Right lobe of liver (tissue), 6 donors: Measurements from ENCODE around the gene TADA2B. TPM values are rescaled to one million over a fixed set of nuclear protein-coding genes. Genes with fewer than 3 reads are reported as not detected.

ENCODE experiments used
- ATAC-seq, 4 donors: fragments of 200-7000 bp; cut with Tn5 transposase; one replicate each; pipeline ENCODE4 v1.9.1; 2020; ENCODE audit warnings: mild to moderate bottlenecking in 4 of 4, moderate library complexity in 4 of 4
- DNase-seq, 3 donors: peaks; one replicate each; pipeline ENCODE4 v3.0.0-alpha.2; 2020
- H3K27ac ChIP-seq, 3 donors: fragments of 200-600 bp; one replicate each; pipeline ENCODE4 v1.8.0; 2022
- H3K27me3 ChIP-seq, 2 donors: fragments of 200-600 bp; one replicate each; pipeline ENCODE4 v1.8.0; 2022
- H3K36me3 ChIP-seq, 4 donors: fragments of 200-600 bp; sonication (generic) in 1 of 4; one replicate each; pipeline versions ENCODE4 v1.5.1 to v1.8.0; 2017 to 2022; ENCODE audit warnings: control low read depth in 1 of 4
- H3K4me1 ChIP-seq, 4 donors: fragments of 200-600 bp; sonication (generic) in 1 of 4; one replicate each; pipeline versions ENCODE4 v1.5.1 to v1.8.0; 2017 to 2022; ENCODE audit warnings: control low read depth in 1 of 4
- H3K4me3 ChIP-seq, 3 donors: fragments of 200-600 bp; one replicate each; pipeline ENCODE4 v1.8.0; 2022
- H3K9me3 ChIP-seq, 4 donors: fragments of 200-600 bp; sonication (generic) in 1 of 4; one replicate each; pipeline versions ENCODE4 v1.5.1 to v1.8.0; 2017 to 2022; ENCODE audit warnings: control low read depth in 1 of 4
- POLR2A ChIP-seq: fragments of 450-650 bp; IDR thresholded peaks from one replicate; pipeline ENCODE4 v1.6.1; 2017; ENCODE audit warnings: antibody characterized with exemption, mild to moderate bottlenecking
- WGBS: methylation state at CpG from one replicate; pipeline ENCODE4 v1.1.6; 2018; ENCODE audit warnings: low coverage, low lambda C conversion rate; ENCODE audit not compliant: insufficient coverage; ENCODE audit errors: missing lambda C conversion rate; 5-methylcytosine and 5-hydroxymethylcytosine counted together
- intact Hi-C, 2 donors: fragments of 100-400 bp; cut with DNase I; formaldehyde crosslinking; loops; one replicate each; pipeline versions ENCODE4 v1.11.2 to v1.14.1; 2022
- total RNA-seq, 6 experiments: library from RNA; depleted of rRNA in 2 of 6; stranded (reverse); fragments of >200 nt in 2 of 6; fragmentation: NEBNext Ultra II Directional in 3 of 6; extraction: Animal tissue kit (Norgen Biotek cat#: 25700) in 3 of 6; gene quantifications; one replicate each; pipeline versions ENCODE4 v1.1.0 to v1.2.4, GENCODE V29; 2016 to 2023
- TF ChIP-seq, protein P1 (sequence below), 4 donors: fragments of 200-600 bp in 3 of 4; fragments of 450-650 bp in 1 of 4; IDR thresholded peaks; one replicate each; pipeline versions ENCODE4 v1.5.1 to v1.8.0; 2016 to 2022; ENCODE audit warnings: antibody characterized with exemption in 4 of 4, mild to moderate bottlenecking in 2 of 4
- donor health status: DM: no; HTN: yes; CAD: no.
- donor health status: DM: no; HTN: no; CAD: no.
- donor health status: DM: no; HTN: no; CAD: no.
- donor health status: DM: no; HTN: yes; CAD: no.
- donor health status: DM: no; HTN: yes; CAD: no.

Gene TADA2B
- total RNA-seq, 6 experiments from 2014 or later, result 12.1 to 16.3 (median 14.0) TPM

DNA sequence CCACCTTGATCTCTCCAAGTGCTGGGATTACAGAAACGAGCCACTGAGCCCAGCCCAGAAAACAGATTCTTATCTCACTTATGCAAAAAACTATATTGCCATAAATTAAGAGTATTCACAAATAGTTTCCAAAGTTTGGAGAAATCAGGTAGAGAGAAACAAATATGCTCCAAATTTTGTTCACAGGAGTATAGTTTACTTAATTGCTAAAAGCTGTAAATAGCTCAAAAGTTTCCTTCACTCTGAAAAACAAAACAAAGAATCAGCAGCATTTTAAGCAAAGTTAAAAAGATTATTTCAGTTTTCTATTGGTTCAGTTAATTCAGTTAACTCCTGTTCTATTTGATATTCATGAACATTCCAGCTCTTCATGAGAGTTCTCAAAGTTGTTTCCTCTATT lies 43.2 kb downstream of the TADA2B start:
- TF ChIP-seq, protein P1, sequence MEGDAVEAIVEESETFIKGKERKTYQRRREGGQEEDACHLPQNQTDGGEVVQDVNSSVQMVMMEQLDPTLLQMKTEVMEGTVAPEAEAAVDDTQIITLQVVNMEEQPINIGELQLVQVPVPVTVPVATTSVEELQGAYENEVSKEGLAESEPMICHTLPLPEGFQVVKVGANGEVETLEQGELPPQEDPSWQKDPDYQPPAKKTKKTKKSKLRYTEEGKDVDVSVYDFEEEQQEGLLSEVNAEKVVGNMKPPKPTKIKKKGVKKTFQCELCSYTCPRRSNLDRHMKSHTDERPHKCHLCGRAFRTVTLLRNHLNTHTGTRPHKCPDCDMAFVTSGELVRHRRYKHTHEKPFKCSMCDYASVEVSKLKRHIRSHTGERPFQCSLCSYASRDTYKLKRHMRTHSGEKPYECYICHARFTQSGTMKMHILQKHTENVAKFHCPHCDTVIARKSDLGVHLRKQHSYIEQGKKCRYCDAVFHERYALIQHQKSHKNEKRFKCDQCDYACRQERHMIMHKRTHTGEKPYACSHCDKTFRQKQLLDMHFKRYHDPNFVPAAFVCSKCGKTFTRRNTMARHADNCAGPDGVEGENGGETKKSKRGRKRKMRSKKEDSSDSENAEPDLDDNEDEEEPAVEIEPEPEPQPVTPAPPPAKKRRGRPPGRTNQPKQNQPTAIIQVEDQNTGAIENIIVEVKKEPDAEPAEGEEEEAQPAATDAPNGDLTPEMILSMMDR (IDR thresholded peaks at IDR 0.05), result no peak
- TF ChIP-seq POLR2A, result no peak
- 19% methylated on average over 1 of the region's 1 CpG for WGBS
- H3K9me3 ChIP-seq, result no peaks in the 10 kb centered on the region
- intact Hi-C loops, result no loop called here
- no peak for ATAC-seq
- no peak for DNase-seq
- no peak overlapping the region for H3K4me3 ChIP-seq
- peaks cover 0 to 6% (median 0%) of the 10 kb centered on the region in 4 donors for H3K4me1 ChIP-seq
- H3K36me3 ChIP-seq, result no peaks in the 10 kb centered on the region
- H3K27me3 ChIP-seq, result no peaks in the 10 kb centered on the region
- H3K27ac ChIP-seq, result no peak overlapping the region

DNA sequence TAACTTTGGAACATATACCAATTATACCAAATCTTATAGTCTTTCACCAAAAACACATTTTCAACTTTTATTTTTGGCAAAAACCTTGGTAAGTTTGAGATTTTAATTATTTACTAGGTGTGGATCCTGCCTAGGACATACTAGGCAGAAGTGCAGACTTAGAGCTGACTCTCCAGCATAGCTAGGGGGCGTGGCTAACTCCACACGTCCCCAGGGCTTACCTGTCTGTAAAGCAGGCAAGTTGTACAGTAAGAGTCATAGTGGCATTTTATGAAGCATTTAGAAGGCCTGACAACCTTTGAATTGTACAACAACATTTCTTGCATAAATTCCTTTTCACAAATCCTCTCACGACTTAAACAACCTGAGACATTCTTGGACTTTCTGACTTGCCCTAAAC lies 43.9 kb downstream of the TADA2B start:
- WGBS, result 66% methylated on average over 3 of the region's 3 CpGs
- Histone ChIP-seq H3K27ac (no peak overlapping the region), H3K27me3 (no peaks in the 10 kb centered on the region), H3K4me1 (peaks cover 0 to 6% (median 0%) of the 10 kb centered on the region in 4 donors), H3K36me3 (no peaks in the 10 kb centered on the region), H3K9me3 (no peaks in the 10 kb centered on the region), H3K4me3 (no peak overlapping the region)
- ATAC-seq, result peak in 1 of 4 donors; percentile 31
- intact Hi-C loops, result no loop called here
- TF ChIP-seq, protein P1 (IDR thresholded peaks at IDR 0.05), result no peak
- no peak for TF ChIP-seq POLR2A
- no peak for DNase-seq

DNA sequence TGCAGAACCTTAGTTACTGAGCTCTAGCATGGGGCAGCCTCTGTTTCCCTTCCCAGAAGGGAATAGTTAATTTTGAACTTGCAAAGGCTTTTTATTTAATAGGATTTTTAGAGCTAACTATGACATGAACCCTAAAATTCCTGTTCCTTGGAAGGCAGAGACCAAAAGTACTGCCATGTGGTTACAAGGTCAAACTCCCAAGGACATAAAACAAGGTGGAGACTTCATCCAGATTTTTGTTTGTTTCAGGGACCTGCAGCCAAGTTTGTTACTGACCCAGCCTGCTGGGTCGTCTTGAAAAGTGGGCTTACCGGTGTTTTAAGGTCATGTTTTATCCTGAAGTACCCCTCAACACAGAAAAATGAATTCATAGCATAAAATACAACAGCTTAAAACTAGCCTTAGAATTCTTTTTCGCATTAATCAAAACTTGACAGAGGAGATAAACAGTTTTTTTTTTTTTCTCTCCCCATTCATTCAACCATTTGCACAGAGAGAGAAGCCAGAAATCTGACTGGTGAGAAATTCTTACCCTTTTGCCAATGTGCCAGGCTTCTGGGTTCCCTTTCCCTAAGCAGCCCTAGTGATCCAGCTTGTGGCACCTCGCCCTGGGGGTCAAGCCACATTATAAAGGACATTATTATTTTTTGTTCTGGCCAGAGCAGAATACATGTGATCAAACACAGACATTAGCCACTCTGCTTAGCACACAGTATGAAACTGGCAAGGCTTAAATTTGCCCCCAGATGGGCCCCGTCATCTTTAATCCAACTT lies 46.2 kb downstream of the TADA2B start:
- Histone ChIP-seq H3K27ac (no peak overlapping the region), H3K4me3 (no peak overlapping the region), H3K9me3 (no peaks in the 10 kb centered on the region), H3K27me3 (no peaks in the 10 kb centered on the region), H3K36me3 (no peaks in the 10 kb centered on the region), H3K4me1 (peaks cover 0 to 6% (median 0%) of the 10 kb centered on the region in 4 donors)
- intact Hi-C loops, result no loop called here
- TF ChIP-seq, protein P1 (IDR thresholded peaks at IDR 0.05), result no peak
- TF ChIP-seq POLR2A, result no peak
- 56% methylated on average over 5 of the region's 5 CpGs for WGBS
- no peak for ATAC-seq
- DNase-seq, result no peak

DNA sequence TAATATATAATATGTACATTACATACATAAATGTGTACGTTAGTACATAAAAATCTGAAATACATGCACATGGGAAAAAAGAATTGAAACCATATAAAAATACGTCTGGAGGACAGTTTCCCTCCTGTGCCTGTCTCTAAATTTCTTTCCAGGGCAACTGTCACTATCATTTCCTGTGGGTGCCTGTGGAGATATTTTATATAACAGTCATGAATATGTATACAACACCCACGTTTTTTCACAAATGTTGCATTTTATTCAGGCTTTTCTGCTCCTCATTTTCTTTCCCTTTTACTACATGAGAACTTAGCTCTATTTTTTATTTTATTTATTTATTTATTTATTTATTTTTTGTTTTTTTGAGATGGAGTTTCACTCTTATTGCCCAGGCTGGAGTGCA lies 48.9 kb downstream of the TADA2B start:
- Histone ChIP-seq H3K4me3 (no peak overlapping the region), H3K27ac (no peak overlapping the region), H3K4me1 (no peaks in the 10 kb centered on the region), H3K9me3 (no peaks in the 10 kb centered on the region), H3K36me3 (no peaks in the 10 kb centered on the region), H3K27me3 (no peaks in the 10 kb centered on the region)
- ATAC-seq, result no peak
- TF ChIP-seq, protein P1 (IDR thresholded peaks at IDR 0.05), result no peak
- TF ChIP-seq POLR2A, result no peak
- DNase-seq, result no peak
- WGBS, result 45% methylated on average over 3 of the region's 3 CpGs
- intact Hi-C loops, result no loop called here
